PC-9 (cell line): ENCODE measurements around the gene ASRGL1. TPM values are rescaled to one million over a fixed set of nuclear protein-coding genes. Genes with fewer than 3 reads are reported as not detected.

ENCODE experiments used
- BruUV-seq: library from RNA; stranded (reverse); fragments of 400-500 nt; replicated peaks from 2 replicates; lab custom pipeline; 2021; lab: Mats Ljungman, UMichigan
- CTCF ChIA-PET: fragments of 300-600 bp; sonication (Branson Sonifier 250); formaldehyde crosslinking; loops from one replicate; lab custom pipeline; 2022; ENCODE audit warnings: antibody characterized with exemption; lab: Charles Lee
- POLR2A ChIA-PET: fragments of 300-600 bp; sonication (Branson Sonifier 250); formaldehyde crosslinking; loops from one replicate; lab custom pipeline; 2022; ENCODE audit warnings: antibody characterized with exemption; ENCODE audit not compliant: unreplicated experiment; lab: Charles Lee
- DNase-seq, 2 experiments: peaks; one replicate each; pipeline versions ENCODE4 v3.0.0 to v3.0.0-alpha.2; 2015 to 2022; ENCODE audit warnings: mixed read lengths in 1 of 2
- H2AFZ ChIP-seq: fragments of 200-600 bp; sonication (generic); 2 replicates; pipeline ENCODE4 v1.8.1; 2017; ENCODE audit warnings: antibody characterized with exemption
- H3F3A ChIP-seq: fragments of 200-600 bp; sonication (generic); 2 replicates; pipeline ENCODE4 v1.8.1; 2017; ENCODE audit warnings: antibody characterized with exemption, mild to moderate bottlenecking, low read depth; ENCODE audit not compliant: insufficient read depth
- H3K27ac ChIP-seq: fragments of 200-600 bp; sonication (generic); 2 replicates; pipeline ENCODE4 v1.6.1; 2016; ENCODE audit warnings: mixed run types
- H3K27me3 ChIP-seq: fragments of 200-600 bp; sonication (generic); 2 replicates; pipeline ENCODE4 v1.6.1; 2016; ENCODE audit warnings: low read depth, mixed run types; ENCODE audit not compliant: insufficient read depth
- H3K36me3 ChIP-seq: fragments of 200-600 bp; sonication (generic); 2 replicates; pipeline ENCODE4 v1.6.1; 2016; ENCODE audit warnings: low read depth, mixed run types
- H3K4me1 ChIP-seq: fragments of 200-600 bp; sonication (generic); replicated peaks from 2 replicates; pipeline ENCODE4 v1.6.1; 2016; ENCODE audit warnings: mixed run types; ENCODE audit not compliant: insufficient read depth
- H3K4me2 ChIP-seq: fragments of 200-600 bp; sonication (generic); 2 replicates; pipeline ENCODE4 v1.6.1; 2017; ENCODE audit warnings: mixed run types
- H3K4me3 ChIP-seq: fragments of 200-600 bp; sonication (generic); 2 replicates; pipeline ENCODE4 v1.6.1; 2016; ENCODE audit warnings: mixed run types
- H3K79me2 ChIP-seq: fragments of 200-600 bp; sonication (generic); 2 replicates; pipeline ENCODE4 v1.6.1; 2017; ENCODE audit warnings: low read depth, mixed run types
- H3K9me2 ChIP-seq: fragments of 200-600 bp; sonication (generic); 2 replicates; pipeline ENCODE4 v1.8.1; 2017; ENCODE audit warnings: mild to moderate bottlenecking; ENCODE audit not compliant: insufficient read depth
- H3K9me3 ChIP-seq: fragments of 200-600 bp; sonication (generic); 2 replicates; pipeline ENCODE4 v1.8.1; 2016; ENCODE audit warnings: low read depth; ENCODE audit not compliant: insufficient read depth
- H4K20me1 ChIP-seq: fragments of 200-600 bp; sonication (generic); 2 replicates; pipeline ENCODE4 v1.8.1; 2017; ENCODE audit not compliant: insufficient read depth
- CTCF ChIP-seq: fragments of 200-600 bp; sonication (generic); conservative IDR thresholded peaks from 2 replicates; pipeline ENCODE4 v1.6.1; 2017; ENCODE audit warnings: mixed run types, antibody characterized with exemption, mild to moderate bottlenecking, moderate library complexity
- EZH2 ChIP-seq: fragments of 200-600 bp; sonication (generic); IDR thresholded peaks from 2 replicates; pipeline ENCODE4 v1.8.0; 2017; ENCODE audit warnings: antibody characterized with exemption, low read depth
- intact Hi-C: fragments of 100-400 bp; cut with micrococcal nuclease; formaldehyde crosslinking; loops from one replicate; pipeline ENCODE4 v1.10.0; 2022; ENCODE audit not compliant: unreplicated experiment
- total RNA-seq: library from RNA; stranded (reverse); gene quantifications from 2 replicates; pipeline ENCODE4 v1.2.3, GENCODE V29; 2021

The ASRGL1 gene
- total RNA-seq, 1 experiment from 2014 or later = 8.4 TPM

GRCh38 chr11:62404901-62405300 is 67.7 kb downstream of the ASRGL1 start:
- Histone ChIP-seq H3K36me3 (no peaks in the 10 kb centered on the region), H3F3A (no peaks in the 10 kb centered on the region), H3K4me3 (no peak overlapping the region), H2AFZ (no peak overlapping the region), H3K79me2 (no peaks in the 10 kb centered on the region), H3K27ac (no peak overlapping the region), H3K9me3 (no peaks in the 10 kb centered on the region), H3K27me3 (no peaks in the 10 kb centered on the region), H3K9me2 (no peaks in the 10 kb centered on the region), H3K4me2 (no peak overlapping the region), H4K20me1 (no peaks in the 10 kb centered on the region), H3K4me1 (no peaks in the 10 kb centered on the region)
- no TSS peak for BruUV-seq
- DNase-seq = no peak
- CTCF ChIA-PET = no interaction called here
- intact Hi-C loops = no loop called here
- POLR2A ChIA-PET = no interaction called here
- TF ChIP-seq EZH2 = no peak
- no peak for TF ChIP-seq CTCF

GRCh38 chr11:62406034-62406433 is 68.8 kb downstream of the ASRGL1 start:
- no peaks in the 10 kb centered on the region for H3K9me2 ChIP-seq
- H3K27me3 ChIP-seq = no peaks in the 10 kb centered on the region
- DNase-seq = no peak
- no peak for TF ChIP-seq CTCF
- TF ChIP-seq EZH2 = no peak
- no peak overlapping the region for H3K4me2 ChIP-seq
- no peak overlapping the region for H3K27ac ChIP-seq
- ChIA-PET CTCF (no interaction called here), POLR2A (interaction anchor here (0.7 kb wide), 1 partner anchor 10 kb away, joined by 5 read pairs; no protein-coding TSS in a partner anchor)
- no peaks in the 10 kb centered on the region for H3F3A ChIP-seq
- no peak overlapping the region for H3K4me3 ChIP-seq
- H3K79me2 ChIP-seq = no peaks in the 10 kb centered on the region
- no peaks in the 10 kb centered on the region for H3K9me3 ChIP-seq
- H3K36me3 ChIP-seq = no peaks in the 10 kb centered on the region
- H2AFZ ChIP-seq = no peak overlapping the region
- intact Hi-C loops = no loop called here
- BruUV-seq = no TSS peak
- no peaks in the 10 kb centered on the region for H4K20me1 ChIP-seq
- peaks cover 4% of the 10 kb centered on the region for H3K4me1 ChIP-seq

GRCh38 chr11:62409831-62410230 is 72.6 kb downstream of the ASRGL1 start:
- H3K9me2 ChIP-seq = no peaks in the 10 kb centered on the region
- H3K27me3 ChIP-seq = no peaks in the 10 kb centered on the region
- no peak for DNase-seq
- H3K4me1 ChIP-seq = peaks cover 9% of the 10 kb centered on the region
- H3F3A ChIP-seq = no peaks in the 10 kb centered on the region
- ChIA-PET POLR2A (interaction anchor here (0.6 to 0.7 kb wide), 2 partner anchors 163 to 377 kb away, joined by 4 to 7 read pairs; no protein-coding TSS in a partner anchor), CTCF (no interaction called here)
- no TSS peak for BruUV-seq
- no peaks in the 10 kb centered on the region for H3K36me3 ChIP-seq
- H3K9me3 ChIP-seq = no peaks in the 10 kb centered on the region
- intact Hi-C loops = no loop called here
- no peak overlapping the region for H3K27ac ChIP-seq
- no peak overlapping the region for H2AFZ ChIP-seq
- TF ChIP-seq EZH2 = no peak
- no peak for TF ChIP-seq CTCF
- H4K20me1 ChIP-seq = no peaks in the 10 kb centered on the region
- no peak overlapping the region for H3K4me2 ChIP-seq
- H3K79me2 ChIP-seq = no peaks in the 10 kb centered on the region
- no peak overlapping the region for H3K4me3 ChIP-seq
